ENCODE results near the gene NLK. TPM values are rescaled to one million over a fixed set of nuclear protein-coding genes. Genes with fewer than 3 reads are reported as not detected.
"Not testable (repeated sequence)": the region's sequence is repeated elsewhere in the genome, so short reads cannot be mapped to it uniquely, and the experiment has no call there.

Gene NLK
- total RNA-seq, 1 donor from 2014 or later = 11.8 TPM

GRCh38 chr17:28181568-28181967 lies 139.1 kb downstream of the NLK start:
- no peak overlapping the region for H3K27ac Mint-ChIP-seq (ENCODE audit: unreplicated experiment)
- no peak for TF ChIP-seq CTCF (IDR thresholded peaks at IDR 0.05)
- H3K4me1 Mint-ChIP-seq (ENCODE audit: low read depth) = peaks cover 29% of the 10 kb centered on the region
- no peak for DNase-seq (ENCODE audit: low spot score)
- no peaks in the 10 kb centered on the region for H3K27me3 Mint-ChIP-seq (ENCODE audit: low read depth)
- no peak overlapping the region for H3K4me3 Mint-ChIP-seq (ENCODE audit: unreplicated experiment)
- H3K9me3 Mint-ChIP-seq (ENCODE audit: low read depth) = peaks cover 3% of the 10 kb centered on the region
- peaks cover 13% of the 10 kb centered on the region for H3K36me3 Mint-ChIP-seq (ENCODE audit: low read depth)

- H3K27ac Mint-ChIP-seq (ENCODE audit: unreplicated experiment) = no peak overlapping the region
- H3K36me3 Mint-ChIP-seq (ENCODE audit: low read depth) = peaks cover 14% of the 10 kb centered on the region
- peaks cover 21% of the 10 kb centered on the region for H3K4me1 Mint-ChIP-seq (ENCODE audit: low read depth)
- TF ChIP-seq CTCF (IDR thresholded peaks at IDR 0.05) = no peak
- H3K27me3 Mint-ChIP-seq (ENCODE audit: low read depth) = no peaks in the 10 kb centered on the region
- DNase-seq (ENCODE audit: low spot score) = no peak
- no peak overlapping the region for H3K4me3 Mint-ChIP-seq (ENCODE audit: unreplicated experiment)
- peaks cover 3% of the 10 kb centered on the region for H3K9me3 Mint-ChIP-seq (ENCODE audit: low read depth)
These were observed 140.1 kb downstream of the NLK start for GRCh38 chr17:28182559-28182958.

- H3K4me3 Mint-ChIP-seq (ENCODE audit: unreplicated experiment) = no peak overlapping the region
- H3K27ac Mint-ChIP-seq (ENCODE audit: unreplicated experiment) = no peak overlapping the region
- H3K27me3 Mint-ChIP-seq (ENCODE audit: low read depth) = no peaks in the 10 kb centered on the region
- no peak for TF ChIP-seq CTCF (IDR thresholded peaks at IDR 0.05)
- no peak for DNase-seq (ENCODE audit: low spot score)
- peaks cover 3% of the 10 kb centered on the region for H3K9me3 Mint-ChIP-seq (ENCODE audit: low read depth)
- H3K4me1 Mint-ChIP-seq (ENCODE audit: low read depth) = peaks cover 2% of the 10 kb centered on the region
- peaks cover 14% of the 10 kb centered on the region for H3K36me3 Mint-ChIP-seq (ENCODE audit: low read depth)
These were observed 143.2 kb downstream of the NLK start for GRCh38 chr17:28185658-28186057.

- not testable (repeated sequence) for H3K4me3 Mint-ChIP-seq (ENCODE audit: unreplicated experiment); H3K27ac Mint-ChIP-seq (ENCODE audit: unreplicated experiment); DNase-seq (ENCODE audit: low spot score); H3K27me3 Mint-ChIP-seq (ENCODE audit: low read depth); H3K9me3 Mint-ChIP-seq (ENCODE audit: low read depth); H3K4me1 Mint-ChIP-seq (ENCODE audit: low read depth)
- peaks cover 14% of the 10 kb centered on the region for H3K36me3 Mint-ChIP-seq (ENCODE audit: low read depth)
These were observed 144.0 kb downstream of the NLK start for GRCh38 chr17:28186472-28186871.

- H3K9me3 Mint-ChIP-seq (ENCODE audit: low read depth) = peaks cover 3% of the 10 kb centered on the region
- H3K36me3 Mint-ChIP-seq (ENCODE audit: low read depth) = peaks cover 15% of the 10 kb centered on the region
- H3K27me3 Mint-ChIP-seq (ENCODE audit: low read depth) = no peaks in the 10 kb centered on the region
- no peak overlapping the region for H3K27ac Mint-ChIP-seq (ENCODE audit: unreplicated experiment)
- H3K4me1 Mint-ChIP-seq (ENCODE audit: low read depth) = peaks cover 12% of the 10 kb centered on the region
- no peak for DNase-seq (ENCODE audit: low spot score)
- no peak for TF ChIP-seq CTCF (IDR thresholded peaks at IDR 0.05)
- no peak overlapping the region for H3K4me3 Mint-ChIP-seq (ENCODE audit: unreplicated experiment)
These were observed 145.5 kb downstream of the NLK start for GRCh38 chr17:28187931-28188330.

- no peak for TF ChIP-seq CTCF (IDR thresholded peaks at IDR 0.05)
- Mint-ChIP-seq H3K27ac (ENCODE audit: unreplicated experiment) (no peak overlapping the region), H3K27me3 (ENCODE audit: low read depth) (no peaks in the 10 kb centered on the region), H3K4me1 (ENCODE audit: low read depth) (peaks cover 12% of the 10 kb centered on the region), H3K4me3 (ENCODE audit: unreplicated experiment) (no peak overlapping the region), H3K36me3 (ENCODE audit: low read depth) (peaks cover 15% of the 10 kb centered on the region), H3K9me3 (ENCODE audit: low read depth) (peaks cover 3% of the 10 kb centered on the region)
- DNase-seq (ENCODE audit: low spot score) = no peak
These were observed 146.4 kb downstream of the NLK start for GRCh38 chr17:28188841-28189263.

Measured in chondrocyte (in vitro differentiated cells).